BE2C (cell line): ENCODE results near the gene MEG3.

Experiments used
- DNase-seq: peaks from one replicate; pipeline ENCODE4 v3.0.0-alpha.2; 2020
- H3K27me3 ChIP-seq: fragments of 250-450 bp; sonication (Bioruptor Pico); 2 replicates; pipeline ENCODE4 v1.5.1; 2020; ENCODE audit warnings: mild to moderate bottlenecking
- H3K36me3 ChIP-seq: fragments of 250-450 bp; sonication (Bioruptor Pico); 2 replicates; pipeline ENCODE4 v1.5.1; 2020; ENCODE audit warnings: mild to moderate bottlenecking
- H3K4me1 ChIP-seq: fragments of 250-450 bp; sonication (Bioruptor Pico); 2 replicates; pipeline ENCODE4 v1.5.1; 2020
- H3K4me3 ChIP-seq: 2 replicates; pipeline ENCODE4 v1.5.1; 2011; ENCODE audit warnings: low read depth, low read length
- H3K9me3 ChIP-seq: fragments of 250-450 bp; sonication (Bioruptor Pico); 2 replicates; pipeline ENCODE4 v1.5.1; 2020
- TF ChIP-seq, protein P1 (sequence below): IDR thresholded peaks from 2 replicates; pipeline ENCODE4 v1.5.1; 2012; ENCODE audit warnings: mild to moderate bottlenecking, low read depth, low read length

Gene MEG3

DNA sequence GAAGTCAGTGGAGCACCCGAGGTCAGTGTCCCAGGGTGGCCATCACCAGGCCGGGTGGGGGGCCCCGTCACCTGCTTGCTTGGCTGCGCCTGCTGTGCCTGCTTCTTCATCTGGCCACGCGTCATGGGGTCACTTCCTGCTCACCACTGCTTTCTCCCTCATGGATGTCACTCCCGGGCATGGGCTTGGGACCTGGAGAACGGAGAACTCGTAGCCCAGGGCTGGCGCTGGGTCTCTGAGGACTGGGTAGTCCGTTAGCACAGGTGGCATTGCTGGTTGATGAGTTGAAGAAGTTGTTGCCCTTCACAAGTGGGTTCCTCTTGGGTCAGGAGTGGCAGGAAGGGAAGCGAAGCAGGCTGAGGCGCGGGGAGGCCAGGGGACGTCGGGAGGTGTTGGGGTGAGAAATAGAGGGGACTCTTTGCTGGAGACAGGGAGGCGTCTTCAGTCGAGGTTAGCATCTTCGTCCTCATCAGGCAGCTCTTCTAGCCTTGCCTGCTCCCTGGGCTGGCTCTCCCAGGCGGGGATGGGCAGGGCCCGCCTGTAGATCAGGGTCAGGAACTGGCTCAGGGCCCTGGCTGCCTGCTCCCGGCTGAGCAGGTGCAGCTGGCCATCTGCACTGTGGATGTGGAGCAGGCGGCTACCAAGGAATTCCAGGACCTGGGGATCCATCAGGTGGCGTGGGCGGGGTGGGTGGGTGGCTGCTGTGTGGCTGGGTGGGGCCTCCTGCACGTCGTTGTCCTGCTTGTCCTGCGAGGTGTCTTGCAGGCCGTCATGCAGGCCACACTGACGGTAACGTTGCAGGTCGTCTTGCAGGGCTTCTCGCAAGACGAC, 54.6 kb downstream of the MEG3 start:
- H3K9me3 ChIP-seq, result no peaks in the 10 kb centered on the region
- TF ChIP-seq, protein P1, sequence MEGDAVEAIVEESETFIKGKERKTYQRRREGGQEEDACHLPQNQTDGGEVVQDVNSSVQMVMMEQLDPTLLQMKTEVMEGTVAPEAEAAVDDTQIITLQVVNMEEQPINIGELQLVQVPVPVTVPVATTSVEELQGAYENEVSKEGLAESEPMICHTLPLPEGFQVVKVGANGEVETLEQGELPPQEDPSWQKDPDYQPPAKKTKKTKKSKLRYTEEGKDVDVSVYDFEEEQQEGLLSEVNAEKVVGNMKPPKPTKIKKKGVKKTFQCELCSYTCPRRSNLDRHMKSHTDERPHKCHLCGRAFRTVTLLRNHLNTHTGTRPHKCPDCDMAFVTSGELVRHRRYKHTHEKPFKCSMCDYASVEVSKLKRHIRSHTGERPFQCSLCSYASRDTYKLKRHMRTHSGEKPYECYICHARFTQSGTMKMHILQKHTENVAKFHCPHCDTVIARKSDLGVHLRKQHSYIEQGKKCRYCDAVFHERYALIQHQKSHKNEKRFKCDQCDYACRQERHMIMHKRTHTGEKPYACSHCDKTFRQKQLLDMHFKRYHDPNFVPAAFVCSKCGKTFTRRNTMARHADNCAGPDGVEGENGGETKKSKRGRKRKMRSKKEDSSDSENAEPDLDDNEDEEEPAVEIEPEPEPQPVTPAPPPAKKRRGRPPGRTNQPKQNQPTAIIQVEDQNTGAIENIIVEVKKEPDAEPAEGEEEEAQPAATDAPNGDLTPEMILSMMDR, result no peak
- no peaks in the 10 kb centered on the region for H3K27me3 ChIP-seq
- DNase-seq, result no peak
- H3K4me1 ChIP-seq, result peaks cover 1% of the 10 kb centered on the region
- H3K4me3 ChIP-seq, result no peak overlapping the region
- peaks cover 88% of the 10 kb centered on the region for H3K36me3 ChIP-seq

DNA sequence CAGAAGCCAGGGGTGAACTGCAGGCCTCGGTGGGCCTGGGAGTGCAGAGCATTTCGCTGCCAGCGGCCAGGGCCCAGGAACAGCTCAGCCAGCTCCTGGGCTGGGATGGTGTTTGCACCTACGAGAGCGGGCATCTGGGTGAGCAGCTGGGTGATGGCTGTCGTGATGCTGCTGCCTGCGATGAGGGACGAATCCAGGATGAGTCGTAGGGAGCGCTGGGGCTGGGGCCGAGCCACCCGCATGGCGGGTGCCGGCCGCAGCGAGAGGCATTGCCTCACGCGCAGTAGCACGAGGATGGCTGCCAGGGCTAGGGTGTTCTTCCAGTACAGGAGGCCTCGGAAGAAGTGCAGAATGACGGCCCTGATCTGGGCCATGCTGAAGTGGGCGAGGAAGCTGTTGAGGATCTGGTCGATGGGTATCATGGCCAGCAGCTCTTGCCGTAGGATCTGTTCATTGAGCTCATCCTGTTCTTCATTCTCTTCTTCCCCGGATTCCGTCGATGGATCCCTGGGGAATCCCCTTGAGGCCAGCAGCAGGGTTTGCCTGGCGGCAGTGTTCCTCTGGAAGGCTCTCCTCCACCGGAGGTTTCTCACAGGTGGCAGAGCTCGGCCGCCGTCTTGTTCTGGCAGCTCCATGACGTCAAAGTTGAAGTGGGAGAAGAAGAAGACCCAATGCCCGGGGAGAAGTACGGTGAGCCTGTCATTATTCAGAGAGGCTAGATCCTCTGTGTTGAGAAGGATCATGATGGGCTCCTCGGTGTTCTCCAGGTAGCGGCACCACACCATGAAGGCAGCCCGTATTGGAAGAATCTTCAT, 55.5 kb downstream of the MEG3 start:
- Histone ChIP-seq H3K4me3 (no peak overlapping the region), H3K9me3 (no peaks in the 10 kb centered on the region), H3K36me3 (peaks cover 86% of the 10 kb centered on the region), H3K4me1 (peaks cover 5% of the 10 kb centered on the region), H3K27me3 (no peaks in the 10 kb centered on the region)
- DNase-seq, result no peak
- TF ChIP-seq, protein P1, result no peak

DNA sequence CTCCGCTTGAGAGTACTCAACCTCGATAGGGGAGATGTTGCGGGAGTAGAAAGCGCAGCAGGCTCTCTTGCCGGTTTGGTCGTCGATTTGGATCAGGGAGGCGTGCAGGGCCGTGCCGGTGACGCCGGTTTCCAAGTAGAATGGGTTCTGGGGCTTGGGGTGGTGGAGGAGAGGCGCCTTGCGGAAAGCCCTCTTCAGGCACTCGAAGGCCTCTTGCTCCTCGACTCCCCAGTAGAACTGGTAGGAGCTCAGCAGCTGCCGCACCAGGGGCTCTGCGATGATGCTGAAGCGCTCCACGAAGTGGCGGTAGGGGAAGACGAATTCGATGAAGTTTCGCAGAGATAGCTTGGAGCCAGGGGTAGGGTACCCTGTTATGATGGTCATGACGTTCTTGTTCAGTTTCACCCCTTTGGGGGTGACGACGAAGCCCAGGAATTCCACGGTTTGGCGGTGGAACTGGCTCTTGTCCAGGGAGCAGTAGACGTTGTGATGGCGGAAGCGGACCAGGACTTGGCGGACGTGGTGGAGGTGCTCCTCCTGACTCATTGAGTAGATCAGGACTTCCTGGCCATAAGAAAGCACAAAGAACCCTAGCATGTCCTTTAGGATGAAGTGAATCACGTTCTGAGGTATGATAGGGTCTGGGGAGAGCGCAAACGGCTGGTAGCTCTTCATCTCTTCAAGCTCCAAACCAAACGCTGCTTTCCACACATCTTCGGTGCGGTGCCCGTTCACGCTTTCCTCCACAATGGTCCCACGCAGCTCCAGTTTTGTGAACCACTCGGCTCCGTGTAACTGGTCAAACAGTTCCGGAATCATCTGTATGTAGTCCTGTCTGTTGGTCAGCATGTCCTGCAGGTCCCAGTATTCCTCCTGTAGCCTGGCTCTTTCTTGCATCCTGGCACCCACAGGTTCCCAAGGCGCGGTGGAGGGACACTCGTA, 56.4 kb downstream of the MEG3 start:
- DNase-seq, result no peak
- H3K9me3 ChIP-seq, result no peaks in the 10 kb centered on the region
- peaks cover 5% of the 10 kb centered on the region for H3K4me1 ChIP-seq
- H3K36me3 ChIP-seq, result peaks cover 87% of the 10 kb centered on the region
- no peaks in the 10 kb centered on the region for H3K27me3 ChIP-seq
- H3K4me3 ChIP-seq, result no peak overlapping the region
- TF ChIP-seq, protein P1, result no peak

DNA sequence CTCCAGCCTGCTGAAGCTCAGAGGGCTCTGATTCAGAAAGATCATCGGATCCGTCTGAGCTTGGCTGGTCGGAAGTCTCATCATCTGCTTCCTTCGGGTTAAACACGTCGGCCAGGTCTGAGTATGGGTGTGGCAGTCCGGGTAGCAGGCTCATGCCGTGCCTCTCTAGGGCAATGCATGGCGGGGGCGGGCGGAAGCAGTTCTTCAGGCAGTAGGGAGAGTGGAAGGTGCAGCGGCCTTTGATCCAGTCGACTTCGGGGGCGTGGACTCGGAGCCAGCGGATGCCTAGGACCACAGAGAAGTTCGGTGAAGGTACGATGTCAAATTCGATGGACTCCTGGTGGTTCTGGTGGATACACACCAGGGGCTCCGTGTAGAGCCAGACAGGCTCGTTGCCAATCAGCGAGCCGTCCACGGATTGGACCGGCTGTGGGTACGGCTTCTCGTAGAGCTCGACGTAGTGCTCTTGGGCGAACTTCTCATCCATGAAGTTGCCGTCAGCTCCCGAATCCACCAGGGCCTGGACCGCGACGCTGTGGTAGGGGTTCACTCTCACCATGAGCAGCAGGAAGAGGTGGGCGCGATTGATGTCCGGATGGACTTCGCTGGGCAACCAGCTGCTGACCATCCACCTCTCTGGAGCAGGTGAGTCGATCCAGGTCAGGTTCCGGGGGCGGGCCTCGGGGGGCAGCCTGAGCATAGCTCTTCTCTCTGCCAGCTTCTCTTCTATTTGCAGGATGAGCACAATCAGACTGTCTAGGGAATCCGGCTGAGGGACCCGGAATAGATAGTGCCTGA, 57.3 kb downstream of the MEG3 start:
- DNase-seq, result no peak
- no peaks in the 10 kb centered on the region for H3K9me3 ChIP-seq
- H3K4me3 ChIP-seq, result no peak overlapping the region
- H3K27me3 ChIP-seq, result no peaks in the 10 kb centered on the region
- peaks cover 5% of the 10 kb centered on the region for H3K4me1 ChIP-seq
- TF ChIP-seq, protein P1, result no peak
- H3K36me3 ChIP-seq, result peaks cover 79% of the 10 kb centered on the region

DNA sequence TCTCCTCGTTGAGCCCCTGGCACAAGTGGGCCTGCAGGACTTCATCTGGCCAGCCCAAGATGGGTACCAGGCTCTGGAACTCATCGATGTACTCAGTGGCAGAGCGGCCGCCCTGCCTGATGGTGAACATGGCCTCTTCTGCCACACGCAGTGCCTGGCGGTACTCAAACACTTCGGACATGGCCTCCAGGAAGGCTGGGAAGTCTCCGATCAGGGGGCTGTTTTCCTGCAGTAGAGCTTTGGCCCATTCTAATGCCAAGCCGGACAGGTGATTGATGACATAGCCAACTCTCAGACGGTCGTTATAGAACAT, 57.8 kb downstream of the MEG3 start:
- Histone ChIP-seq H3K36me3 (peaks cover 74% of the 10 kb centered on the region), H3K4me3 (no peak overlapping the region), H3K27me3 (no peaks in the 10 kb centered on the region), H3K9me3 (no peaks in the 10 kb centered on the region), H3K4me1 (peaks cover 5% of the 10 kb centered on the region)
- DNase-seq, result no peak
- TF ChIP-seq, protein P1, result no peak
